Natural killer cell (primary cell): ENCODE measurements around the gene PTPRM. TPM values are rescaled to one million over a fixed set of nuclear protein-coding genes. Genes with fewer than 3 reads are reported as not detected.

Experiments used
- ATAC-seq, 3 donors: fragments of 150-1000 bp in 2 of 3; fragments of 200-7000 bp in 1 of 3; cut with Tn5 transposase; 1 replicate in 1 of 3; 2 replicates in 2 of 3; pipeline ENCODE4 v1.10.0; 2021; ENCODE audit warnings: mild to moderate bottlenecking in 2 of 3, moderate library complexity in 2 of 3
- DNase-seq, 2 donors: peaks; one replicate each; pipeline versions ENCODE4 v3.0.0 to v3.0.0-alpha.2; 2013 to 2021; ENCODE audit warnings: mixed read lengths in 1 of 2
- H3K27ac ChIP-seq: one replicate; pipeline ENCODE4 v1.5.1; 2013; ENCODE audit warnings: mild to moderate bottlenecking, low read length
- H3K27me3 ChIP-seq: one replicate; pipeline ENCODE4 v1.6.1; 2013; ENCODE audit warnings: low read length; ENCODE audit not compliant: control insufficient read depth, insufficient read depth
- H3K36me3 ChIP-seq: one replicate; pipeline ENCODE4 v1.6.1; 2013; ENCODE audit warnings: low read length; ENCODE audit not compliant: control insufficient read depth, insufficient read depth
- H3K4me1 ChIP-seq: one replicate; pipeline ENCODE4 v1.6.1; 2013; ENCODE audit warnings: low read length; ENCODE audit not compliant: control insufficient read depth, insufficient read depth
- H3K4me3 ChIP-seq: one replicate; pipeline ENCODE4 v1.5.1; 2013; ENCODE audit warnings: low read length
- H3K9me3 ChIP-seq: one replicate; pipeline ENCODE4 v1.6.1; 2013; ENCODE audit warnings: low read length; ENCODE audit not compliant: control insufficient read depth, insufficient read depth
- H3K27ac Mint-ChIP-seq, 2 donors: one replicate each; pipeline ENCODE4 v1.8.0; 2022; ENCODE audit warnings: mild to moderate bottlenecking in 2 of 2, mixed read lengths in 2 of 2, moderate library complexity in 1 of 2
- H3K27me3 Mint-ChIP-seq, 2 donors: one replicate each; pipeline ENCODE4 v1.8.0; 2022; ENCODE audit warnings: low read depth in 2 of 2, mixed read lengths in 2 of 2
- H3K36me3 Mint-ChIP-seq: one replicate; pipeline ENCODE4 v1.8.0; 2022; ENCODE audit warnings: mixed read lengths
- H3K4me1 Mint-ChIP-seq, 2 donors: one replicate each; pipeline ENCODE4 v1.8.0; 2022; ENCODE audit warnings: mixed read lengths in 2 of 2
- H3K4me3 Mint-ChIP-seq: one replicate; pipeline ENCODE4 v1.8.0; 2022; ENCODE audit warnings: mild to moderate bottlenecking, moderate library complexity, mixed read lengths
- H3K9me3 Mint-ChIP-seq, 2 donors: one replicate each; pipeline ENCODE4 v1.8.0; 2022; ENCODE audit warnings: mixed read lengths in 2 of 2
- CTCF ChIP-seq: fragments of 200-600 bp; IDR thresholded peaks from one replicate; pipeline ENCODE4 v1.8.0; 2022; ENCODE audit warnings: antibody characterized with exemption
- WGBS: methylation state at CpG from one replicate; pipeline ENCODE4 v1.1.7; 2013; ENCODE audit warnings: missing lambda C conversion rate; ENCODE audit not compliant: insufficient coverage; 5-methylcytosine and 5-hydroxymethylcytosine counted together
- intact Hi-C: fragments of 100-400 bp; cut with micrococcal nuclease; formaldehyde crosslinking; loops from one replicate; pipeline ENCODE4 v1.14.2; 2022
- total RNA-seq, 4 donors: library from RNA; stranded (reverse); fragments of 120-200 nt in 1 of 4; gene quantifications; one replicate each; pipeline versions ENCODE4 v1.2.3 to v1.2.4, GENCODE V29; 2013 to 2022

Gene PTPRM
- total RNA-seq, 3 donors from 2014 or later (not counting 1 experiment from before 2014, with no cell fraction given) = 5.0 to 13.2 (median 12.1) TPM

DNA sequence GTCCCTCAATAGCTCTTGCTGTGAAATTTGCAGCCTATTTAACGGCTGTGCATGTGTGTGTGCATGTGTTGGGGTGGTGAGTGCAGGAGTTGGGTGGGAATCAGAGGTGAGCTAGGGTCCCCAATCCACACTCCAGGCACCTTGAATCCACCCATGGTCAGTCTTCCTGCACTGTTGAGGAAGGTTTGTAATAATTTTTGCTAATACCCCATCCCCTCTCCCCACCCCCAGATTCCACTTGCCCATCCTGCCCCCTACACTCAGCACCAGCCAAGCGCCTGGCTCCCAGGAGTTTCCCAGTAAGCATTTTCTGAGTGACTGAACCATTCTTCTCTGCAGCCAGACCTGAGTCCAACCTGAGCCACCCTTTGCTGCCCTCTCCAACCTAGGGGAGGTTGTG is 833.7 kb downstream of the PTPRM start:
- TF ChIP-seq CTCF = no peak
- Histone ChIP-seq H3K4me3 (no peak overlapping the region), H3K27ac (no peak overlapping the region), H3K9me3 (no peaks in the 10 kb centered on the region), H3K4me1 (no peaks in the 10 kb centered on the region), H3K36me3 (no peaks in the 10 kb centered on the region), H3K27me3 (no peaks in the 10 kb centered on the region)
- no peak overlapping the region for H3K4me3 Mint-ChIP-seq
- intact Hi-C loops = no loop called here
- 66% methylated on average over 2 of the region's 2 CpGs for WGBS
- H3K9me3 Mint-ChIP-seq = no peaks in the 10 kb centered on the region
- ATAC-seq (no peak), DNase-seq (no peak)
- no peaks in the 10 kb centered on the region for H3K4me1 Mint-ChIP-seq
- no peaks in the 10 kb centered on the region for H3K36me3 Mint-ChIP-seq
- H3K27me3 Mint-ChIP-seq = no peaks in the 10 kb centered on the region
- no peak overlapping the region for H3K27ac Mint-ChIP-seq

DNA sequence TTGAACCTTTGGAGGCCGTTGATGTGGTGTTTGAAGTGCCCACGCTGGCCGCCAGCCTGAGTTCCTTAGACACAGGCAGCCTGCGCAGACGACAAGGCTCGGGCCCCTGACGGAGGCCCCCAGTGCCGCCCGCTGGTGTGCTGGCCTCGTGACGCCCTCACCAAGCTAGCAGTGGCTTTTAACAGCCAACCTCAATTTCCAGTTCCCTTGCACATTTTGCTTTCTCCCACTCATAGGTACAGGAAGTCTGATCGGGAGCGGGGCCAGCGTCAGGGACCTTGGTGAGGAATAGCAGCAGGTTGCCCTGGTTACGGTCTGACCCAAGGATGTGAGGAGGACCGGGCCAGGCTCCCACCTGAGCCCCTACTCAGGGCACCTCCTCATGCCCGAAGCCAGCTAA is 834.5 kb downstream of the PTPRM start:
- H3K4me3 ChIP-seq = no peak overlapping the region
- Mint-ChIP-seq H3K4me3 (no peak overlapping the region), H3K9me3 (no peaks in the 10 kb centered on the region), H3K4me1 (no peaks in the 10 kb centered on the region), H3K36me3 (no peaks in the 10 kb centered on the region), H3K27me3 (no peaks in the 10 kb centered on the region), H3K27ac (no peak overlapping the region)
- H3K27ac ChIP-seq = no peak overlapping the region
- no peaks in the 10 kb centered on the region for H3K36me3 ChIP-seq
- no peaks in the 10 kb centered on the region for H3K27me3 ChIP-seq
- ATAC-seq (no peak), DNase-seq (no peak)
- H3K4me1 ChIP-seq = no peaks in the 10 kb centered on the region
- TF ChIP-seq CTCF = no peak
- no peaks in the 10 kb centered on the region for H3K9me3 ChIP-seq
- intact Hi-C loops = no loop called here
- WGBS = 92% methylated on average over 17 of the region's 17 CpGs

DNA sequence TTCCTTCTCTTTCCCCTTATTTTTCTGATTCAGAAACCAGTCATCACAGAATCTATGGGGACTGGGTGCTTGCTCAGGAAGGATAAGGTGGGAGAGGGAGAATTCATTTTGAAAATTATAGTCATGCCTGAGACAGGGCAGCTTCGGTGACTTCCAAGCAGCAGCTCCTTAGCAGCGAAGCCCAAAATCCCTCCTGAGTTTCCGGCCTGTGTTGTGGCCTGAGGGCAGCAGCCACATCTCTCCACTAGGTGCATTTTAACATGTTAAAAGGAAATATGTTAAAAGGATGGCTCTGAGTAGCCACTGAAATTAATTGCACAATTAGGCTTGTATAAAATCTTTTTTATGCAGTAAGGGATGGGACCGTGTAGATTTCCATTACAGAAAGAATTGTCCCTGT is 835.1 kb downstream of the PTPRM start:
- Histone ChIP-seq H3K27me3 (no peaks in the 10 kb centered on the region), H3K9me3 (no peaks in the 10 kb centered on the region), H3K27ac (no peak overlapping the region), H3K36me3 (no peaks in the 10 kb centered on the region), H3K4me1 (no peaks in the 10 kb centered on the region), H3K4me3 (no peak overlapping the region)
- no peaks in the 10 kb centered on the region for H3K4me1 Mint-ChIP-seq
- no peaks in the 10 kb centered on the region for H3K27me3 Mint-ChIP-seq
- H3K27ac Mint-ChIP-seq = no peak overlapping the region
- no peaks in the 10 kb centered on the region for H3K9me3 Mint-ChIP-seq
- no peak overlapping the region for H3K4me3 Mint-ChIP-seq
- no peak for TF ChIP-seq CTCF
- no peaks in the 10 kb centered on the region for H3K36me3 Mint-ChIP-seq
- intact Hi-C loops = no loop called here
- ATAC-seq (no peak), DNase-seq (no peak)
- 92% methylated on average over 4 of the region's 4 CpGs for WGBS

- intact Hi-C loops = no loop called here
- H3K27me3 ChIP-seq = no peaks in the 10 kb centered on the region
- WGBS = 95% methylated on average over 1 of the region's 2 CpGs
Observed at GRCh38 chr18:8403713-8404112, 836.6 kb downstream of the PTPRM start.

More at GRCh38 chr18:8403713-8404112, 836.6 kb downstream of the PTPRM start:
- no peaks in the 10 kb centered on the region for H3K9me3 Mint-ChIP-seq
- Histone ChIP-seq H3K9me3 (no peaks in the 10 kb centered on the region), H3K4me1 (no peaks in the 10 kb centered on the region), H3K4me3 (no peak overlapping the region), H3K27ac (no peak overlapping the region), H3K36me3 (no peaks in the 10 kb centered on the region)
- no peak overlapping the region for H3K27ac Mint-ChIP-seq
- DNase-seq (no peak), ATAC-seq (no peak)
- no peak for TF ChIP-seq CTCF
- H3K36me3 Mint-ChIP-seq = no peaks in the 10 kb centered on the region
- no peaks in the 10 kb centered on the region for H3K4me1 Mint-ChIP-seq
- no peaks in the 10 kb centered on the region for H3K27me3 Mint-ChIP-seq
- no peak overlapping the region for H3K4me3 Mint-ChIP-seq
